Loucy (cell line): ENCODE results near the gene DGCR2.
"Not testable (repeated sequence)": the region's sequence is repeated elsewhere in the genome, so short reads cannot be mapped to it uniquely, and the experiment has no call there.

ENCODE experiments used
- H2AFZ ChIP-seq: fragments of 200-600 bp; sonication (generic); 2 replicates; pipeline ENCODE4 v1.6.0; 2016; ENCODE audit warnings: antibody characterized with exemption, mild to moderate bottlenecking, low read length, moderate library complexity
- H3F3A ChIP-seq: fragments of 200-600 bp; 2 replicates; pipeline ENCODE4 v1.6.0; 2016; ENCODE audit warnings: antibody characterized with exemption, low read depth, mild to moderate bottlenecking
- H3K27me3 ChIP-seq: fragments of 200-600 bp; sonication (generic); 2 replicates; pipeline ENCODE4 v1.6.1; 2014; ENCODE audit warnings: low read length, mild to moderate bottlenecking; ENCODE audit not compliant: insufficient read depth, poor library complexity, severe bottlenecking
- H3K36me3 ChIP-seq: fragments of 200-600 bp; sonication (generic); 2 replicates; pipeline ENCODE4 v1.6.1; 2016; ENCODE audit warnings: low read length; ENCODE audit not compliant: insufficient read depth
- H3K4me1 ChIP-seq: fragments of 200-600 bp; sonication (generic); 2 replicates; pipeline ENCODE4 v1.5.1; 2014; ENCODE audit warnings: low read length, mild to moderate bottlenecking; ENCODE audit not compliant: insufficient read depth, poor library complexity, severe bottlenecking
- H3K4me2 ChIP-seq: fragments of 200-600 bp; sonication (generic); 2 replicates; pipeline ENCODE4 v1.6.0; 2014; ENCODE audit warnings: antibody characterized with exemption, low read length, low read depth, mild to moderate bottlenecking; ENCODE audit not compliant: poor library complexity, severe bottlenecking
- H3K4me3 ChIP-seq: fragments of 200-600 bp; sonication (generic); 2 replicates; pipeline ENCODE4 v1.5.1; 2014; ENCODE audit warnings: low read length, mild to moderate bottlenecking, mixed read lengths; ENCODE audit not compliant: poor library complexity, severe bottlenecking
- H3K79me2 ChIP-seq: fragments of 200-600 bp; sonication (generic); 2 replicates; pipeline ENCODE4 v1.6.1; 2014; ENCODE audit warnings: low read length; ENCODE audit not compliant: insufficient read depth
- H3K9ac ChIP-seq: fragments of 200-600 bp; sonication (generic); 2 replicates; pipeline ENCODE4 v1.6.0; 2014; ENCODE audit warnings: mild to moderate bottlenecking, low read depth, low read length, moderate library complexity; ENCODE audit not compliant: poor library complexity, severe bottlenecking
- H3K9me2 ChIP-seq: fragments of 200-600 bp; sonication (generic); replicated peaks from 2 replicates; pipeline ENCODE4 v1.6.1; 2016; ENCODE audit warnings: low read depth, low read length, mixed read lengths
- H3K9me3 ChIP-seq: fragments of 200-600 bp; sonication (generic); 2 replicates; pipeline ENCODE4 v1.6.1; 2014; ENCODE audit warnings: mild to moderate bottlenecking, antibody characterized with exemption, low read length, low read depth; ENCODE audit not compliant: insufficient read depth
- H4K20me1 ChIP-seq: fragments of 200-600 bp; sonication (generic); 2 replicates; pipeline ENCODE4 v1.6.0; 2014; ENCODE audit warnings: antibody characterized with exemption, low read length, mild to moderate bottlenecking; ENCODE audit not compliant: insufficient read depth, poor library complexity, severe bottlenecking
- EZH2phosphoT487 ChIP-seq: fragments of 200-600 bp; IDR thresholded peaks from 2 replicates; pipeline ENCODE4 v1.6.1; 2018; ENCODE audit warnings: antibody characterized with exemption, mild to moderate bottlenecking, moderate library complexity, borderline replicate concordance
- TF ChIP-seq, protein P1 (sequence below): fragments of 200-600 bp; sonication (generic); conservative IDR thresholded peaks from 2 replicates; pipeline ENCODE4 v1.5.1; 2014; ENCODE audit warnings: mild to moderate bottlenecking, antibody characterized with exemption, low read length

The DGCR2 gene

DNA sequence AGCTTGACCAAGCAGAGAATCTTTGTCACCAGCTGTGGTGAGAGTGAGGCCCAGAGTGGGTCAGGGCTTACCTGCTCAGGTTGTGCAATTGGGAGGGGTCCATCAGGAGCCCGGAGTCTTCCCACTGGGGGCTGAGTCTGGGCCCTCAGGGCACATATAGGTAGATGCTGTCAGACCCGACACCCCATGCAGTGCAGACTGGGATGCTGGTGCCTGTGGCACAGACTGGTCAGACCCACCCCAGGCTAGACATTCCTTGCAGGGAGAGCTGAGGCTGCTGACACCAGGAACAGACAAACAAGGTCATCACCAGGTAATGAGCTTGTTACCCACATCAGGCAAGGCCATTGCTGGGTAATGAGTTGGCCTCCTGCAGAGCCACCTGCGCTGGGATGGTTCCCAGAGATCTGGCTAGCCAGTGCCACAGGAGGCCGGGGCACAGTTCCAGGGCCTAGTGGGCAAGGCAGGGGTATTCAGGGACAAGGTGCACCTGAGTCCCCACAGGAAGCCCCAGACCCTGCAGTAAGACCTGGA is 97.2 kb downstream of the DGCR2 start:
- H3K36me3 ChIP-seq, H3K9ac ChIP-seq, H3K9me3 ChIP-seq, H2AFZ ChIP-seq, H3K27me3 ChIP-seq, H3K4me1 ChIP-seq, H3K4me3 ChIP-seq, H4K20me1 ChIP-seq, H3K9me2 ChIP-seq, H3F3A ChIP-seq, H3K79me2 ChIP-seq, H3K4me2 ChIP-seq: not testable (repeated sequence)

DNA sequence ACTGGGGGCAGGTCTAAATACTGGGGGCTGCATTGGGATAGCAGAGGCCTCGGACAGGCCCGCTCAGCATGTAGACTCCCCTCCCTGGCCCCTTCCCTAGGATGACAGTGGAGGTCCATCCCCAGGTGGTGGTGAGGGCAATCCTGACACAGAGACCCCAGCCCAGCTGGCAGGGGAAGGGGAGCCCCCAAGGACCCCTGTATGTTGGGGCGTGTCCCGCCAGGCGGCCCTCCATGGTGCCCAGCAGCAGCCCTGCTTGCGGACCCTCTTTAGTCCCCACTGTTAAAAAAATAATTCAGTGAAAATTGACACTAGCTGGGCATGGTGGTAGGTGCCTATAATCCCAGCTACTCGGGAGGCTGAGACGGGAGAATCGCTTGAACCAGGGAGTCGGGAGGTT is 98.3 kb downstream of the DGCR2 start:
- not testable (repeated sequence) for H3K4me3 ChIP-seq, H3K36me3 ChIP-seq, H3K4me1 ChIP-seq, H2AFZ ChIP-seq, H4K20me1 ChIP-seq, H3K9me2 ChIP-seq, H3K9ac ChIP-seq, H3K9me3 ChIP-seq, H3K27me3 ChIP-seq, H3F3A ChIP-seq, H3K4me2 ChIP-seq, H3K79me2 ChIP-seq

DNA sequence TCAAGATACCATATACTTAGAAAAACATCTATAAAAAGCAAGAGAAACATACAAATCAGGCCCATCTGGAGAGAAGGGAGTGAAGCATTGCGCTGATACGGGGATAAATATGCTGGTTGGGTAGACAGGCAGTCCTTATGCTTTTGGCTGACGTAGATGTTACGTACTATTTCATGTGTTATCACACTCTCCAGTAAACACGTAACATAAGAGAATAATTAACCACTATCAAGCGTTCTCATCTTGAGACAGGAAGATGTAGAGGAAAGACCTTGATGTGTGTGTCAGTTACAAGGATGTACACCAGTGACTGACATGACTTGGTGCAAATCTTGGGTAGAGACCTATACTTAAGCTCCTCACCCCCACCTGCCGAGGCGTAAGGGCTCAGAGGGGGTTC is 99.5 kb downstream of the DGCR2 start:
- Histone ChIP-seq H3K4me2 (peak overlapping the region; percentile 31), H3F3A (no peaks in the 10 kb centered on the region), H2AFZ (no peak overlapping the region), H3K9me2 (no peaks in the 10 kb centered on the region), H3K27me3 (no peaks in the 10 kb centered on the region), H3K9ac (peak overlapping the region; percentile 33), H3K4me1 (peaks cover 7% of the 10 kb centered on the region), H3K36me3 (no peaks in the 10 kb centered on the region), H3K9me3 (no peaks in the 10 kb centered on the region), H3K4me3 (no peak overlapping the region), H4K20me1 (no peaks in the 10 kb centered on the region), H3K79me2 (no peaks in the 10 kb centered on the region)
- TF ChIP-seq, protein P1, sequence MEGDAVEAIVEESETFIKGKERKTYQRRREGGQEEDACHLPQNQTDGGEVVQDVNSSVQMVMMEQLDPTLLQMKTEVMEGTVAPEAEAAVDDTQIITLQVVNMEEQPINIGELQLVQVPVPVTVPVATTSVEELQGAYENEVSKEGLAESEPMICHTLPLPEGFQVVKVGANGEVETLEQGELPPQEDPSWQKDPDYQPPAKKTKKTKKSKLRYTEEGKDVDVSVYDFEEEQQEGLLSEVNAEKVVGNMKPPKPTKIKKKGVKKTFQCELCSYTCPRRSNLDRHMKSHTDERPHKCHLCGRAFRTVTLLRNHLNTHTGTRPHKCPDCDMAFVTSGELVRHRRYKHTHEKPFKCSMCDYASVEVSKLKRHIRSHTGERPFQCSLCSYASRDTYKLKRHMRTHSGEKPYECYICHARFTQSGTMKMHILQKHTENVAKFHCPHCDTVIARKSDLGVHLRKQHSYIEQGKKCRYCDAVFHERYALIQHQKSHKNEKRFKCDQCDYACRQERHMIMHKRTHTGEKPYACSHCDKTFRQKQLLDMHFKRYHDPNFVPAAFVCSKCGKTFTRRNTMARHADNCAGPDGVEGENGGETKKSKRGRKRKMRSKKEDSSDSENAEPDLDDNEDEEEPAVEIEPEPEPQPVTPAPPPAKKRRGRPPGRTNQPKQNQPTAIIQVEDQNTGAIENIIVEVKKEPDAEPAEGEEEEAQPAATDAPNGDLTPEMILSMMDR: no peak
- no peak for TF ChIP-seq EZH2phosphoT487

DNA sequence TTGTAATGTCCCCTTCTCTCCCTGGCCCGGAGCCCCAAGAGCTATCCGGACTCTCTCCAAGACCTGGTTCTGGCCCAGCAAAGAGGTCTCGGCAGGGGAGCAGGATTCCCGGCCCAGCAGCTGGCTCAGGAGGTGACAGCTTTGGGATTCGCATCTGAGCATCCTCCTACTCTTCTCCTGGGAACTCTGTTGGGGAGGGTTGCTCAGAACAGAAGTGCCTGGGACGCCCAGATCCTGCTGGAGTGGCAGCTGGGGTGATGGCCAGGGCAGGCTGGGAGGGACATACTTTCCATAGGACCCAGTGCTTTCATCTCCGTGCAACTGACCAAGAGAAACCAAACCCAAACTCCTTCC is 102.6 kb downstream of the DGCR2 start:
- Histone ChIP-seq H2AFZ (no peak overlapping the region), H3K27me3 (no peaks in the 10 kb centered on the region), H3K9ac (no peak overlapping the region), H3K9me3 (no peaks in the 10 kb centered on the region), H3K4me2 (no peak overlapping the region), H3K9me2 (no peaks in the 10 kb centered on the region), H3F3A (no peaks in the 10 kb centered on the region), H4K20me1 (no peaks in the 10 kb centered on the region), H3K79me2 (no peaks in the 10 kb centered on the region), H3K4me3 (no peak overlapping the region), H3K4me1 (peaks cover 7% of the 10 kb centered on the region), H3K36me3 (no peaks in the 10 kb centered on the region)
- no peak for TF ChIP-seq EZH2phosphoT487
- TF ChIP-seq, protein P1: no peak
